T1000 (cell line): ENCODE measurements around the gene APOH.

Experiments
- DNase-seq: peaks from one replicate; lab custom pipeline; 2025; ENCODE audit warnings: mixed read lengths; lab: John Stamatoyannopoulos, UW

APOH gene

GRCh38 chr17:66191593-66192377 is 37.4 kb downstream of the APOH start, which contains the start of gene CEP112:
CEP112 (minus strand) TSS chr17:66192133.
- DNase-seq = peak; percentile 78

DNA sequence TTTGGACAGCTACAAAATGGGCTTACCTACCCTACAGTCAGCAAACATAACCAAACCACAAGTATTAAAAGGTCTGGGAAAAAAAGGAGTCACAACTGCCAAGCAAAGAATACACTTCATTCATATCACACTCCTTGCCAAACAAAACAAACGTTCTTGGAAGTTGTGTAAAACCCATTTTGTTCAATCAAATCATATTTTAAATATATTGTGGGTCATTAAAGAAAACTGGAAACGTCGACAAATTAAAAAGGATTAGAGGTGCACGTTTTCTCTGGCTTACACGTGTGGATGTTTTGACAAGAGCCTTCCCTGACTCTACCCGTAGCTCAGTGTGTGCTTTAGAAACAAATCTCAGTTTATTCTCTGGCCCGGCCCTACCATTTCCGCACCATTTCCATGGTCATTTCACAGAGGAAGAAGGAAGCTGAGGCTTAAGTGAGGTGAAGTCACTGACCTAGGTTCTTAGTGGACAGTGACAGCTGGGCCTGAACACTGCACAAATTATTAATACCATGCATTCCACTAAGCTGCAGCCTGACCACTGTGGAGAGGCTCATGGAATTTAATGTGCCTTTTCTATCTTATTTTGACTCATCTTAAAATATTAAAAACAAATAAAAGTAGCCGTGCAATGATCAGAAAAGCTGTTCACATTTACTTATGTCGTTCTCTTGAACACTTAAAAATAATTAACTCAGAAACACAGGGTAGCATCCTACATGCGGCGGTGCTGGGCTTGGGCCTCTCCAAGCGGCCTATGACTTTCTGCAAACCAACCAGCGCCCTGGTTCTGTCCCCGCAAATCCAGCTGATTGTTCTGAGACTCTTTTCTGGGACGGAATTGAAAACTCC is 38.2 kb downstream of the APOH start:
- DNase-seq = no peak

GRCh38 chr17:66187718-66188117 is 41.5 kb downstream of the APOH start:
- DNase-seq = no peak

DNA sequence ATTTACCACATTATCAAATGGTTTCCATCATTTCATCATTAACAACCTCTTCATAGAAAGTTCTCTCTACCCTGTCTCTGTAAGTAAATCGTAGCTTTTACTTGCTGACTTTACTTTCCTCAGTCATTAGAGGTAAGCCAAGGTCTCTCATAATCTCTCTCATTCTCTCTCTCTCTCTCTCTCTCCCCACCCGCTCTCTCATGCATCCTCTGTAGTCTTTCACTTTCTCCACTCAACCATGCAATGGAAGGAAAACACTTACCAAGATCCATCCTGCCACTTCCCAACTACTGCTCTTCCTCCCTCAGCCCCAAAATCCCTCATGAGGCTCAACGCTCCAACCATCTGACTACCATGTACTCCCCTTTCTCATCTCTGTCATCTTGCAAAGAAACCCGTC is 43.4 kb downstream of the APOH start:
- DNase-seq = no peak

- DNase-seq = no peak
Observed at GRCh38 chr17:66184392-66184791, 44.8 kb downstream of the APOH start.

GRCh38 chr17:66183529-66183928 is 45.7 kb downstream of the APOH start:
- no peak for DNase-seq

- DNase-seq = no peak
Observed at GRCh38 chr17:66178642-66179041, 50.6 kb downstream of the APOH start.

DNA sequence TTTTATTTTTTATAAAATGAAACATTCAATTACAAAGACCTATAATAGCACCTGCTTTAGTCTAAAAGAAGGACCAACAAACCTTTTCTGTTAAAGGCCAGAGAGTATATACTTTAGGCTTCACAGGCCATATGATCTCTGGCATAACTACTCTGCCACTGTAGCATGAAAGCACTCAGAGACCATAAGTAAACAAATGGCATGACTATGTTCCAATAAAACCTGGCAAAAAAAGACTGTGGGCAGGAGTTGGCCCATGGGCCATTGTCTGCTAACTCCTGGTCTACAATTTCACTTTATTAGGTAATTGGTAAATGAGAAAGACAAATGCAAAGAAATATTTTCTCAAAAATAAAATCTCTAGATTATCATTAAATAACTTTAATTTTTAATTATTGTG is 52.2 kb downstream of the APOH start:
- DNase-seq = no peak

DNA sequence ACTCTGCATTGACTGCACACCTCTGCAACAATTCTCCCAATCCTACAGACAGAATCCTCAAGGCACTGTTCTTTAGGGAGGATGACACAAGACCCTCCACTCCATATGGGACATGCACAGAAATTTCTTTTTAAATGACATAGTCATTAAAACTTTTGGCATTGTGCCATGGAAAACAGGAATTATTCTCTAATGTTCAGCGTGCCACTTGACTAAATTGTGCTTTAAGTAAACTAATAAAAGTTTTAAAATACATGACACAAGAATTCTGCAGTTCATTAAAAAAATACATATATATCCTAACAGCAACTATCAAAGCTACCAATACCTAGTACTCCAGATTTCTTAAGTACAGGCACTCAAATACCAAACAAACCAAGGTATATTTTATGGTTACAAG is 53.3 kb downstream of the APOH start:
- no peak for DNase-seq

DNA sequence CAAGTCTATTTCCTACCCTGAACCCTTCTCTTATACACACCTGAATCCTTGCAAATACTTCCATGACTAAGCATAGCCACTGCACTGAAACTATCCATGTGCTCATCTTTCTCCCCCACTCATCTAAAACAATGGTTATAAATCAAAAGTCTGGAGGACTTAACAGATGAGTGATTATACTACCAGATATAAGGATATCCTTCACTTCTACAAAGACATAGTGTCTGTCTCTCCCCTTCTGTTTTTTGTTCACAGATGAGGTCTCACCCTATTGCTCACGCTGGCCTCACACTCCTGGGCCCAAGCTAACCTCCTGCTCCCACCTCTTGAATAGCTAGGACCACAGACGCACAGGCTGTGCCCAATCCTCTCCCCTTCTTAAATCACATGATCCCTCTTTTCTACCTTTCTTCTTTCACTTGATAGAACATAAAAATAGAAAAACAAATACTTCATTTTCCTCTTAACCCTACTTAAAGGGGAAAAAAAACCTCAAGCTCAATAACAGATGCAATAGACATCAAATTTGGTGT is 56.5 kb downstream of the APOH start:
- DNase-seq = no peak

GRCh38 chr17:66172144-66172543 is 57.1 kb downstream of the APOH start:
- DNase-seq = no peak

GRCh38 chr17:66171692-66172091 is 57.5 kb downstream of the APOH start:
- DNase-seq = no peak

DNA sequence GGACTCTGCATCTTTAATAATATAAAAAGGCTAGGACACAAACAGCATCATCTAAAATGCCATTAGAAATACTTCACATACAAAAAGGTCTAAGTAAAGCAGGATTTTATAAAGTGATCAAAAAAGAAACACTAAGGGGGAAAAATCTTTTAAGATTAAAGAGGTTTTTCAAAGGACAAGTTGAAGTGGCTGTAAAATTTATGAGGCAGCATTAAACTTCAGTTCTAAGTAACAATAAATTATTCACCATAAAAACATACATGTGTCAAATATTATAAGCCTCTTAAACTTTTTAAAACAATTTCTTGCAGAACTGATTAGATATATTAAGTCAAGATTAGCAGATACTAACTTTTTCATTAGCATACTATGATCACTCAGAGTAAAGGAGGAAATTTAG is 58.0 kb downstream of the APOH start:
- no peak for DNase-seq

GRCh38 chr17:66169839-66170238 is 59.4 kb downstream of the APOH start:
- no peak for DNase-seq

- no peak for DNase-seq
Observed at GRCh38 chr17:66167189-66167815, 61.9 kb downstream of the APOH start.

GRCh38 chr17:66165537-66166123 is 63.6 kb downstream of the APOH start:
- DNase-seq = no peak
